RWPE2 (cell line): ENCODE results near the gene HDAC8.
"Not testable (repeated sequence)": the region's sequence is repeated elsewhere in the genome, so short reads cannot be mapped to it uniquely, and the experiment has no call there.

Experiments used
- ATAC-seq: fragments of 200-7000 bp; cut with Tn5 transposase; 3 replicates; pipeline ENCODE4 v1.9.1; 2021; ENCODE audit warnings: low read depth
- DNase-seq: peaks from one replicate; pipeline ENCODE4 v3.0.0-alpha.2; 2020; ENCODE audit warnings: low spot score
- H3K27ac ChIP-seq: fragments of 450-650 bp; 2 replicates; pipeline ENCODE4 v1.5.1; 2017; ENCODE audit warnings: mild to moderate bottlenecking; ENCODE audit not compliant: poor library complexity, severe bottlenecking
- H3K27me3 ChIP-seq: fragments of 250-450 bp; sonication (Bioruptor Pico); 2 replicates; pipeline ENCODE4 v1.5.1; 2021; ENCODE audit warnings: mild to moderate bottlenecking, moderate library complexity; ENCODE audit not compliant: insufficient read depth, poor library complexity, severe bottlenecking
- H3K36me3 ChIP-seq: fragments of 250-450 bp; sonication (Bioruptor Pico); 2 replicates; pipeline ENCODE4 v1.5.1; 2020; ENCODE audit warnings: low read depth, mild to moderate bottlenecking, moderate library complexity
- H3K4me1 ChIP-seq: fragments of 250-450 bp; sonication (Bioruptor Pico); 2 replicates; pipeline ENCODE4 v1.5.1; 2021; ENCODE audit warnings: mild to moderate bottlenecking, moderate library complexity; ENCODE audit not compliant: insufficient read depth, poor library complexity, severe bottlenecking
- H3K4me3 ChIP-seq: fragments of 250-450 bp; sonication (Bioruptor Pico); 2 replicates; pipeline ENCODE4 v1.5.1; 2021; ENCODE audit warnings: mild to moderate bottlenecking, moderate library complexity; ENCODE audit not compliant: severe bottlenecking
- H3K9me3 ChIP-seq: fragments of 250-450 bp; sonication (Bioruptor Pico); 2 replicates; pipeline ENCODE4 v1.5.1; 2021; ENCODE audit warnings: mild to moderate bottlenecking, moderate library complexity; ENCODE audit not compliant: severe bottlenecking
- CTCF ChIP-seq: fragments of 450-650 bp; IDR thresholded peaks from one replicate; pipeline ENCODE4 v1.5.1; 2017; ENCODE audit warnings: mild to moderate bottlenecking, moderate library complexity; ENCODE audit not compliant: poor library complexity, severe bottlenecking

HDAC8 gene

GRCh38 chrX:72554448-72555140 is 18.0 kb downstream of the HDAC8 start:
- peaks cover 4% of the 10 kb centered on the region for H3K4me1 ChIP-seq
- H3K36me3 ChIP-seq: no peaks in the 10 kb centered on the region
- ATAC-seq: peak; percentile 91
- H3K27me3 ChIP-seq: no peaks in the 10 kb centered on the region
- no peaks in the 10 kb centered on the region for H3K9me3 ChIP-seq
- H3K4me3 ChIP-seq: no peak overlapping the region
- peak; percentile 10 for TF ChIP-seq CTCF
- DNase-seq: peak; percentile 69
- no peak overlapping the region for H3K27ac ChIP-seq

GRCh38 chrX:72552443-72552842 is 20.2 kb downstream of the HDAC8 start:
- not testable (repeated sequence) for ATAC-seq, H3K4me3 ChIP-seq, H3K36me3 ChIP-seq, H3K27me3 ChIP-seq, DNase-seq, H3K27ac ChIP-seq, H3K4me1 ChIP-seq, H3K9me3 ChIP-seq

GRCh38 chrX:72545990-72546389 is 26.7 kb downstream of the HDAC8 start:
- Histone ChIP-seq H3K9me3 (no peaks in the 10 kb centered on the region), H3K27ac (no peak overlapping the region), H3K4me3 (no peak overlapping the region), H3K4me1 (no peaks in the 10 kb centered on the region), H3K36me3 (no peaks in the 10 kb centered on the region), H3K27me3 (no peaks in the 10 kb centered on the region)
- DNase-seq (no peak), ATAC-seq (no peak)
- TF ChIP-seq CTCF: no peak

- no peaks in the 10 kb centered on the region for H3K36me3 ChIP-seq
- H3K4me3 ChIP-seq: no peak overlapping the region
- no peak for ATAC-seq
- no peaks in the 10 kb centered on the region for H3K27me3 ChIP-seq
- no peaks in the 10 kb centered on the region for H3K9me3 ChIP-seq
- no peak overlapping the region for H3K27ac ChIP-seq
- H3K4me1 ChIP-seq: no peaks in the 10 kb centered on the region
- no peak for DNase-seq
- TF ChIP-seq CTCF: peak; percentile 26
Observed at GRCh38 chrX:72540318-72540717, 32.3 kb downstream of the HDAC8 start.

- H3K4me1 ChIP-seq: no peaks in the 10 kb centered on the region
- no peaks in the 10 kb centered on the region for H3K27me3 ChIP-seq
- H3K36me3 ChIP-seq: no peaks in the 10 kb centered on the region
- no peak overlapping the region for H3K4me3 ChIP-seq
- DNase-seq (no peak), ATAC-seq (no peak)
- TF ChIP-seq CTCF: no peak
- H3K27ac ChIP-seq: no peak overlapping the region
- H3K9me3 ChIP-seq: no peaks in the 10 kb centered on the region
Observed at GRCh38 chrX:72539822-72540221, 32.8 kb downstream of the HDAC8 start.
